PC-3 (cell line): ENCODE measurements around the gene SULF2.

Experiments
- CTCF ChIP-seq: fragments of 300-600 bp; sonication (generic); conservative IDR thresholded peaks from 2 replicates; pipeline ENCODE4 v1.5.1; 2017; ENCODE audit warnings: antibody characterized with exemption, low read depth, mild to moderate bottlenecking, low read length
- EZH2 ChIP-seq: fragments of 300-600 bp; sonication (generic); IDR thresholded peaks from one replicate; pipeline ENCODE4 v1.6.1; 2017; ENCODE audit warnings: antibody characterized with exemption, mild to moderate bottlenecking, low read length; ENCODE audit not compliant: unreplicated experiment
- EZH2phosphoT487 ChIP-seq: fragments of 300-600 bp; sonication (generic); IDR thresholded peaks from 2 replicates; pipeline ENCODE4 v1.6.1; 2018; ENCODE audit warnings: mild to moderate bottlenecking, antibody characterized with exemption, low read length, borderline replicate concordance

- TF ChIP-seq EZH2 (no peak), CTCF (no peak), EZH2phosphoT487 (no peak)
Measured at GRCh38 chr20:47679462-47679861, 105.8 kb downstream of the SULF2 start.
